Smooth muscle cell (in vitro differentiated cells): Measurements from ENCODE around the gene DTNBP1. TPM values are rescaled to one million over a fixed set of nuclear protein-coding genes. Genes with fewer than 3 reads are reported as not detected.

ENCODE experiments used
- DNase-seq: peaks from one replicate; lab custom pipeline; 2025; ENCODE audit not compliant: unreplicated experiment; lab: John Stamatoyannopoulos, UW
- H2AFZ ChIP-seq: fragments of 200-600 bp; sonication (generic); 2 replicates; pipeline ENCODE4 v1.6.0; 2016; ENCODE audit warnings: antibody characterized with exemption, low read depth, mild to moderate bottlenecking
- H3F3A ChIP-seq: fragments of 200-600 bp; sonication (generic); 2 replicates; pipeline ENCODE4 v1.6.0; 2017; ENCODE audit warnings: antibody characterized with exemption, low read depth
- H3K27ac ChIP-seq: fragments of 200-600 bp; sonication (generic); 2 replicates; pipeline ENCODE4 v1.5.1; 2016; ENCODE audit warnings: low read depth, mild to moderate bottlenecking
- H3K27me3 ChIP-seq: fragments of 200-600 bp; sonication (generic); 2 replicates; pipeline ENCODE4 v1.6.1; 2016; ENCODE audit warnings: low read depth, mild to moderate bottlenecking
- H3K36me3 ChIP-seq: fragments of 200-600 bp; sonication (generic); 2 replicates; pipeline ENCODE4 v1.5.1; 2016; ENCODE audit warnings: low read depth
- H3K4me1 ChIP-seq: fragments of 200-600 bp; sonication (generic); 2 replicates; pipeline ENCODE4 v1.5.1; 2016; ENCODE audit warnings: low read depth
- H3K4me2 ChIP-seq: fragments of 200-600 bp; sonication (generic); 2 replicates; pipeline ENCODE4 v1.6.0; 2016; ENCODE audit warnings: mild to moderate bottlenecking
- H3K4me3 ChIP-seq: fragments of 200-600 bp; sonication (generic); 2 replicates; pipeline ENCODE4 v1.5.1; 2016; ENCODE audit warnings: mild to moderate bottlenecking
- H3K79me2 ChIP-seq: fragments of 200-600 bp; sonication (generic); 2 replicates; pipeline ENCODE4 v1.6.0; 2016; ENCODE audit warnings: low read depth, mild to moderate bottlenecking
- H3K9ac ChIP-seq: fragments of 200-600 bp; sonication (generic); 2 replicates; pipeline ENCODE4 v1.6.0; 2016; ENCODE audit warnings: low read depth
- H3K9me3 ChIP-seq: fragments of 200-600 bp; sonication (generic); replicated peaks from 2 replicates; pipeline ENCODE4 v1.5.1; 2016; ENCODE audit warnings: low read depth
- H4K20me1 ChIP-seq: fragments of 200-600 bp; sonication (generic); 2 replicates; pipeline ENCODE4 v1.6.0; 2016; ENCODE audit warnings: low read depth
- CTCF ChIP-seq: fragments of 200-600 bp; sonication (generic); IDR thresholded peaks from 2 replicates; pipeline ENCODE4 v1.5.1; 2017; ENCODE audit warnings: borderline replicate concordance, mild to moderate bottlenecking, antibody characterized with exemption; ENCODE audit not compliant: insufficient read depth, poor library complexity, severe bottlenecking
- WGBS: methylation state at CpG from one replicate; pipeline ENCODE4 v1.1.7; 2016; ENCODE audit warnings: low lambda C conversion rate; 5-methylcytosine and 5-hydroxymethylcytosine counted together
- polyA plus RNA-seq: library from polyadenylated mRNA; unstranded; fragments of >200 nt; fragmentation: Nextera tagmentation; extraction: Ambion mirVana; gene quantifications from 2 replicates; pipeline ENCODE4 v1.2.1, GENCODE V29; 2016
- total RNA-seq: library from RNA; depleted of rRNA; stranded (reverse); fragments of >200 nt; gene quantifications from 2 replicates; pipeline ENCODE4 v1.2.3, GENCODE V29; 2014

Gene DTNBP1
- total and polyA plus RNA-seq, 2 experiments from 2014 or later = 11.9 to 24.2 TPM

DNA sequence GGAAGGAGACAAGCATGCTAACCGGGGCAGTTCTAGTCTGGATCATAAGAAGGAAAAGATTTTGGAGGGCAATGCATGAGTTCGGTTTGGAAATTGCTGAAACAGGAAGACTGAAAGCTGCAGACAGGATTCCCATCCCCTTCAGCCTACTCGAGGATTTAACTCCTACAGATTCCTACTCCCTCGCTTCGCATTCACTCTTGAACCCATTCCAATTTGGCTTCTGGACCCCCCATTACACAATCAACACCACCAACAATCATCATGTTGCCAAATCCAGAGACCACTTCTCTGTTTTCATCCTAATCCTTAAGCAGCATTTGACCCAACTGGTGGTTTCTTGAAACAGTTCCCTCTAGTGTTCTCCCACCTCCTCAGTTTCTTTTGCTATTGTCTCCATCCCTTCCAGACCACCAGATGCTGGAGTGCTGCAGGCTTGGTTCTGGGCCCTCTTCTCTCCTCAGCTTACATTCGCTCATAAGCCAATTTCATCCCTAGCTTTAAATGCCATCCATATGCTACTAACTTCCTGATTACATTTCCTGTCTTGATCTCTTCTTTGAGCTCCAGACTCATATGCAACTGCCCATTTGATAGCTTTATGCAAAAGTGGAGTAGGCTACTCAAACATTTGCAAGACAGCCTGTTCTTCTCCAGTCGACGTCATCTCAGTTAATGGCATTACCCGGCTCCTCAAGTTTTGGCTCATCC lies 66.5 kb downstream of the DTNBP1 start:
- no peak overlapping the region for H3K27ac ChIP-seq
- no peaks in the 10 kb centered on the region for H3K79me2 ChIP-seq
- H3K9me3 ChIP-seq = no peaks in the 10 kb centered on the region
- H3K36me3 ChIP-seq = no peaks in the 10 kb centered on the region
- no peaks in the 10 kb centered on the region for H4K20me1 ChIP-seq
- H3K4me2 ChIP-seq = no peak overlapping the region
- DNase-seq = no peak
- H3K9ac ChIP-seq = no peak overlapping the region
- H3K27me3 ChIP-seq = no peaks in the 10 kb centered on the region
- H3K4me1 ChIP-seq = no peaks in the 10 kb centered on the region
- 88% methylated on average over 9 of the region's 9 CpGs for WGBS
- no peak for TF ChIP-seq CTCF
- no peaks in the 10 kb centered on the region for H3F3A ChIP-seq
- H2AFZ ChIP-seq = no peak overlapping the region
- H3K4me3 ChIP-seq = no peak overlapping the region

DNA sequence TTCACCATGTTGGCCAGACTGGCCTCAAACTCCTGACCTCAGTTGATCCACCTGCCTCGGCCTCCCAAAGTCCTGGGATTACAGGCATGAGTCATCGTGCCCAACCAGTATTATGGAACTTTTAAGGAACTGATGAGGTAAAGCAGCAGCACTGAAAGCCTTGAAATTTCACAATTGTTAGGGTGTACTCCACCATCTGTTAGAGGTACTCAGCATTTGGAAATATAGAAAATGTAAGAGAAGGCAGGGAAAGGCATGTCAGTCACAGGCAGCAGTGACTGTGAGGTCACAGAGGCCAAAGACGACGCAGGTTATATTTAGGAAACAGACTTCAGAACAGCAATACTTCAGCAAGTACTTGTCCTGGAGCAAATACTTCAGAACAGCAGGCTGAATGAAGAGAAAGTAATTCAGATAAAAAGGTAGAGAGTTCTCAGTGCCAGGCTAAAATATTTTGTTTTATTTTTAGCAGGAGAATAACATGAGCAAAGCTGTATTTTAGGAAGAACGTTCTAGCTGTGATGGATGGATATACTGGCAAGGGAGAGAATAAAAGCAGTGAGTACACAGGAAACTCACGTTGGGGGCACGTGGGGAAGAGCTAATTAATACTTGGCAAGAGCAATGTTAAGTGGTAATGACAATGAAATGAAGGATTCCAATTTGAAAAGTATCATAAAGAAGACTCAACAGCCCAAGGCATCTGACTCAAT lies 67.2 kb downstream of the DTNBP1 start:
- Histone ChIP-seq H2AFZ (no peak overlapping the region), H3K4me3 (no peak overlapping the region), H3K36me3 (no peaks in the 10 kb centered on the region), H3K27ac (no peak overlapping the region), H3K4me2 (no peak overlapping the region), H4K20me1 (no peaks in the 10 kb centered on the region), H3K4me1 (no peaks in the 10 kb centered on the region), H3K9me3 (no peaks in the 10 kb centered on the region), H3F3A (no peaks in the 10 kb centered on the region), H3K79me2 (no peaks in the 10 kb centered on the region), H3K9ac (no peak overlapping the region), H3K27me3 (no peaks in the 10 kb centered on the region)
- DNase-seq = no peak
- WGBS = 77% methylated on average over 7 of the region's 7 CpGs
- TF ChIP-seq CTCF = no peak

- no peak overlapping the region for H3K4me3 ChIP-seq
- DNase-seq = no peak
- TF ChIP-seq CTCF = no peak
- H3K27me3 ChIP-seq = no peaks in the 10 kb centered on the region
- no peaks in the 10 kb centered on the region for H3K79me2 ChIP-seq
- 90% methylated on average over 7 of the region's 7 CpGs for WGBS
- no peaks in the 10 kb centered on the region for H3K36me3 ChIP-seq
- no peak overlapping the region for H3K9ac ChIP-seq
- no peaks in the 10 kb centered on the region for H3F3A ChIP-seq
- H4K20me1 ChIP-seq = no peaks in the 10 kb centered on the region
- H3K27ac ChIP-seq = no peak overlapping the region
- H3K4me2 ChIP-seq = no peak overlapping the region
- no peak overlapping the region for H2AFZ ChIP-seq
- no peaks in the 10 kb centered on the region for H3K9me3 ChIP-seq
- no peaks in the 10 kb centered on the region for H3K4me1 ChIP-seq
These were observed 68.1 kb downstream of the DTNBP1 start for GRCh38 chr6:15594512-15595259.
